ENCODE data around the gene TESPA1.

DNA sequence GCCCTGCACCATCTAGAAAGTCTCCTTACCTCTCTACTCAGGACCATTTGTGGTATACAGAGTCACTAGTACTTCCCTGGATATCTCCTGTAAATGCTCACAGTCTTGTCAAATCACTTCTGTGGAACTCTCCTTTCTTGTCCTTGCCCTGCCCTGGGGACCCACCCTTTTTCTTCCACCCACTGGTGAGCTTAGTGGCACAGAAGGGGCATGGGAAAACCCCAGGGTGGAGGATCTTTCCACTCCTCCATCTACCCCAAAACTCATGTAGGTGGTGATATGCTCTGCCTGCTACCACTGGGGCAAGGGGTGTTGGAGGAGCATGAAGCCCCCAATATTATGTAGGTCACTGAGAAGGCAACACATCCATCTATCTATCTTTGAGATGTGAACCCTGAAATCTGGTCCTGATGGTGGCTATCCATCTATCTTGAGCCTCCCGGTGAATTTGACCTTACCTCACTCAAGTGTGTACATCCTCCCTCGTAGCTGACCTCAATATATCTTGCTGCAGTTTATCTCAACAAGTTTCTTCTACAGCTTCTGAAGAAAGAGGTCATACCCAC, 943 bp downstream of the TESPA1 start:
- TF ChIP-seq, protein P1, sequence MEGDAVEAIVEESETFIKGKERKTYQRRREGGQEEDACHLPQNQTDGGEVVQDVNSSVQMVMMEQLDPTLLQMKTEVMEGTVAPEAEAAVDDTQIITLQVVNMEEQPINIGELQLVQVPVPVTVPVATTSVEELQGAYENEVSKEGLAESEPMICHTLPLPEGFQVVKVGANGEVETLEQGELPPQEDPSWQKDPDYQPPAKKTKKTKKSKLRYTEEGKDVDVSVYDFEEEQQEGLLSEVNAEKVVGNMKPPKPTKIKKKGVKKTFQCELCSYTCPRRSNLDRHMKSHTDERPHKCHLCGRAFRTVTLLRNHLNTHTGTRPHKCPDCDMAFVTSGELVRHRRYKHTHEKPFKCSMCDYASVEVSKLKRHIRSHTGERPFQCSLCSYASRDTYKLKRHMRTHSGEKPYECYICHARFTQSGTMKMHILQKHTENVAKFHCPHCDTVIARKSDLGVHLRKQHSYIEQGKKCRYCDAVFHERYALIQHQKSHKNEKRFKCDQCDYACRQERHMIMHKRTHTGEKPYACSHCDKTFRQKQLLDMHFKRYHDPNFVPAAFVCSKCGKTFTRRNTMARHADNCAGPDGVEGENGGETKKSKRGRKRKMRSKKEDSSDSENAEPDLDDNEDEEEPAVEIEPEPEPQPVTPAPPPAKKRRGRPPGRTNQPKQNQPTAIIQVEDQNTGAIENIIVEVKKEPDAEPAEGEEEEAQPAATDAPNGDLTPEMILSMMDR (IDR thresholded peaks at IDR 0.05): no peak
- TF ChIP-seq POLR2A (IDR thresholded peaks at IDR 0.05): no peak

All from suprapubic skin (tissue), 3 donors.